Measurements from ENCODE around the gene SLC10A7. TPM values are rescaled to one million over a fixed set of nuclear protein-coding genes. Genes with fewer than 3 reads are reported as not detected.

SLC10A7 gene
- total and polyA plus RNA-seq, 2 donors (not counting 1 experiment from before 2014, with no cell fraction given) = 7.4 to 12.6 TPM

- Histone ChIP-seq H3K79me2 (ENCODE audit: control insufficient read depth, insufficient read depth, low read length) (no peaks in the 10 kb centered on the region), H3K36me3 (ENCODE audit: control insufficient read depth, insufficient read depth, low read length) (no peaks in the 10 kb centered on the region), H4K20me1 (ENCODE audit: control insufficient read depth, extremely low read depth, insufficient read depth, low read length) (no peaks in the 10 kb centered on the region), H3K27ac (ENCODE audit: insufficient read depth, low read length) (no peak overlapping the region), H3K9me3 (ENCODE audit: control insufficient read depth, insufficient read depth, low read depth, low read length) (no peaks in the 10 kb centered on the region), H2AFZ (ENCODE audit: low read length) (no peak overlapping the region), H3K9ac (ENCODE audit: insufficient read depth, low read length) (no peak overlapping the region), H3K4me2 (ENCODE audit: extremely low read depth, insufficient read depth, low read length) (no peak overlapping the region), H3K4me3 (replicated peaks in 1 of 4; ENCODE audit: control extremely low read depth in 1 of 4, insufficient read depth in 1 of 4, low read depth in 3 of 4, low read length in 4 of 4) (no peak overlapping the region), H3K4me1 (ENCODE audit: control insufficient read depth, extremely low read depth, insufficient read depth, low read length) (no peaks in the 10 kb centered on the region), H3K27me3 (ENCODE audit: control insufficient read depth, insufficient read depth, low read length) (no peaks in the 10 kb centered on the region)
- DNase-seq (ENCODE audit: low read depth in 2 of 2) = no peak
- no peak for TF ChIP-seq EZH2 (IDR thresholded peaks at IDR 0.05; ENCODE audit: low read length, missing control alignments)
- no peak for TF ChIP-seq CTCF (conservative IDR thresholded peaks at IDR 0.05 in 1 of 2, IDR thresholded peaks at IDR 0.05 in 1 of 2; ENCODE audit: low read depth in 1 of 2, low read length in 2 of 2)
Measured at GRCh38 chr4:146343776-146344175, 178.0 kb downstream of the SLC10A7 start.

GRCh38 chr4:146343199-146343598 lies 178.5 kb downstream of the SLC10A7 start:
- Histone ChIP-seq H3K4me2 (ENCODE audit: extremely low read depth, insufficient read depth, low read length) (no peak overlapping the region), H3K79me2 (ENCODE audit: control insufficient read depth, insufficient read depth, low read length) (no peaks in the 10 kb centered on the region), H3K36me3 (ENCODE audit: control insufficient read depth, insufficient read depth, low read length) (no peaks in the 10 kb centered on the region), H3K9ac (ENCODE audit: insufficient read depth, low read length) (no peak overlapping the region), H2AFZ (ENCODE audit: low read length) (no peak overlapping the region), H3K27ac (ENCODE audit: insufficient read depth, low read length) (no peak overlapping the region), H3K9me3 (ENCODE audit: control insufficient read depth, insufficient read depth, low read depth, low read length) (no peaks in the 10 kb centered on the region), H4K20me1 (ENCODE audit: control insufficient read depth, extremely low read depth, insufficient read depth, low read length) (no peaks in the 10 kb centered on the region), H3K27me3 (ENCODE audit: control insufficient read depth, insufficient read depth, low read length) (no peaks in the 10 kb centered on the region), H3K4me3 (replicated peaks in 1 of 4; ENCODE audit: control extremely low read depth in 1 of 4, insufficient read depth in 1 of 4, low read depth in 3 of 4, low read length in 4 of 4) (no peak overlapping the region), H3K4me1 (ENCODE audit: control insufficient read depth, extremely low read depth, insufficient read depth, low read length) (no peaks in the 10 kb centered on the region)
- TF ChIP-seq CTCF (conservative IDR thresholded peaks at IDR 0.05 in 1 of 2, IDR thresholded peaks at IDR 0.05 in 1 of 2; ENCODE audit: low read depth in 1 of 2, low read length in 2 of 2) = no peak
- DNase-seq (ENCODE audit: low read depth in 2 of 2) = no peak

- H3K9me3 ChIP-seq (ENCODE audit: control insufficient read depth, insufficient read depth, low read depth, low read length) = no peaks in the 10 kb centered on the region
- H3K36me3 ChIP-seq (ENCODE audit: control insufficient read depth, insufficient read depth, low read length) = no peaks in the 10 kb centered on the region
- TF ChIP-seq CTCF (conservative IDR thresholded peaks at IDR 0.05 in 1 of 2, IDR thresholded peaks at IDR 0.05 in 1 of 2; ENCODE audit: low read depth in 1 of 2, low read length in 2 of 2) (peak; percentile 50 to 57), EZH2 (IDR thresholded peaks at IDR 0.05; ENCODE audit: low read length, missing control alignments) (no peak)
- no peaks in the 10 kb centered on the region for H3K4me1 ChIP-seq (ENCODE audit: control insufficient read depth, extremely low read depth, insufficient read depth, low read length)
- no peak overlapping the region for H2AFZ ChIP-seq (ENCODE audit: low read length)
- DNase-seq (ENCODE audit: low read depth in 2 of 2) = peak; percentile 22 to 71
- no peaks in the 10 kb centered on the region for H3K27me3 ChIP-seq (ENCODE audit: control insufficient read depth, insufficient read depth, low read length)
- no peak overlapping the region for H3K4me3 ChIP-seq (replicated peaks in 1 of 4; ENCODE audit: control extremely low read depth in 1 of 4, insufficient read depth in 1 of 4, low read depth in 3 of 4, low read length in 4 of 4)
- H3K9ac ChIP-seq (ENCODE audit: insufficient read depth, low read length) = no peak overlapping the region
- H3K27ac ChIP-seq (ENCODE audit: insufficient read depth, low read length) = no peak overlapping the region
- no peaks in the 10 kb centered on the region for H3K79me2 ChIP-seq (ENCODE audit: control insufficient read depth, insufficient read depth, low read length)
- no peaks in the 10 kb centered on the region for H4K20me1 ChIP-seq (ENCODE audit: control insufficient read depth, extremely low read depth, insufficient read depth, low read length)
- H3K4me2 ChIP-seq (ENCODE audit: extremely low read depth, insufficient read depth, low read length) = no peak overlapping the region
Measured at GRCh38 chr4:146342600-146343192, 179.0 kb downstream of the SLC10A7 start.
